Mesenchymal stem cell (in vitro differentiated cells and primary cell): ENCODE measurements around the gene URI1.

Source experiments
- DNase-seq: peaks from one replicate; pipeline ENCODE4 v3.0.0-alpha.2; 2013
- H2AFZ ChIP-seq: one replicate; pipeline ENCODE4 v1.6.1; 2013; ENCODE audit warnings: low read depth, mild to moderate bottlenecking, control low read depth, inconsistent platforms, low read length, moderate library complexity
- H2AK5ac ChIP-seq: 2 replicates; pipeline ENCODE4 v1.6.1; 2013; ENCODE audit warnings: low read length, moderate library complexity, mild to moderate bottlenecking, inconsistent platforms; ENCODE audit not compliant: severe bottlenecking
- H2BK120ac ChIP-seq: one replicate; pipeline ENCODE4 v1.6.1; 2013; ENCODE audit warnings: low read depth, mild to moderate bottlenecking, inconsistent platforms, low read length, moderate library complexity
- H2BK12ac ChIP-seq, 2 experiments: one replicate each; pipeline ENCODE4 v1.6.1; 2013; ENCODE audit warnings: inconsistent platforms in 2 of 2, low read length in 2 of 2, mild to moderate bottlenecking in 2 of 2, moderate library complexity in 2 of 2, control low read depth in 1 of 2
- H2BK15ac ChIP-seq: one replicate; pipeline ENCODE4 v1.6.1; 2013; ENCODE audit warnings: mild to moderate bottlenecking, low read depth, inconsistent platforms; ENCODE audit not compliant: poor library complexity, severe bottlenecking
- H2BK5ac ChIP-seq: 2 replicates; pipeline ENCODE4 v1.6.1; 2013; ENCODE audit warnings: low read depth, mild to moderate bottlenecking, low read length, control low read depth, inconsistent platforms; ENCODE audit not compliant: poor library complexity, severe bottlenecking
- H3K14ac ChIP-seq, 2 experiments: one replicate each; pipeline ENCODE4 v1.6.1; 2013; ENCODE audit warnings: inconsistent platforms in 2 of 2, low read length in 2 of 2, control low read depth in 1 of 2, mild to moderate bottlenecking in 1 of 2, moderate library complexity in 1 of 2
- H3K18ac ChIP-seq, 2 experiments: one replicate each; pipeline ENCODE4 v1.6.1; 2013; ENCODE audit warnings: inconsistent platforms in 2 of 2, low read length in 2 of 2, control low read depth in 1 of 2, low read depth in 1 of 2, mild to moderate bottlenecking in 1 of 2
- H3K23ac ChIP-seq, 2 experiments: one replicate each; pipeline ENCODE4 v1.6.1; 2013; ENCODE audit warnings: inconsistent platforms in 2 of 2, low read length in 2 of 2, mild to moderate bottlenecking in 2 of 2, moderate library complexity in 2 of 2, control low read depth in 1 of 2
- H3K27ac ChIP-seq: 2 replicates; pipeline ENCODE4 v1.5.1; 2013; ENCODE audit warnings: mild to moderate bottlenecking, moderate library complexity, low read length, control low read depth, inconsistent platforms; ENCODE audit not compliant: poor library complexity, severe bottlenecking
- H3K27me3 ChIP-seq, 2 experiments: 2 replicates each; pipeline versions ENCODE4 v1.6.1 to v1.7.0; 2013; ENCODE audit warnings: low read length in 2 of 2, mild to moderate bottlenecking in 2 of 2, moderate library complexity in 2 of 2, control low read depth in 1 of 2, inconsistent platforms in 1 of 2; ENCODE audit not compliant: control insufficient read depth in 1 of 2, insufficient read depth in 1 of 2
- H3K36me3 ChIP-seq, 2 experiments: 2 replicates each; pipeline versions ENCODE4 v1.6.1 to v1.7.0; 2013; ENCODE audit warnings: low read length in 2 of 2, control low read depth in 1 of 2, inconsistent platforms in 1 of 2, low read depth in 1 of 2, mild to moderate bottlenecking in 1 of 2; ENCODE audit not compliant: insufficient read depth in 2 of 2, control insufficient read depth in 1 of 2
- H3K4ac ChIP-seq, 2 experiments: one replicate each; pipeline ENCODE4 v1.6.1; 2013; ENCODE audit warnings: inconsistent platforms in 2 of 2, low read length in 2 of 2, mild to moderate bottlenecking in 2 of 2, moderate library complexity in 2 of 2, control low read depth in 1 of 2, low read depth in 1 of 2
- H3K4me1 ChIP-seq: 2 replicates; pipeline ENCODE4 v1.6.1; 2013; ENCODE audit warnings: low read depth, low read length, control low read depth; ENCODE audit not compliant: control insufficient read depth, insufficient read depth
- H3K4me2 ChIP-seq: 2 replicates; pipeline ENCODE4 v1.6.1; 2013; ENCODE audit warnings: low read length, mild to moderate bottlenecking, inconsistent platforms; ENCODE audit not compliant: poor library complexity, severe bottlenecking
- H3K4me3 ChIP-seq, 2 experiments: 2 replicates each; pipeline versions ENCODE4 v1.5.1 to v1.7.0; 2013; ENCODE audit warnings: low read length in 2 of 2, mild to moderate bottlenecking in 2 of 2, control low read depth in 1 of 2, low read depth in 1 of 2; ENCODE audit not compliant: insufficient read depth in 1 of 2
- H3K79me1 ChIP-seq: replicated peaks from 2 replicates; pipeline ENCODE4 v1.6.1; 2013; ENCODE audit warnings: mild to moderate bottlenecking, control low read depth, low read length, inconsistent platforms; ENCODE audit not compliant: poor library complexity, severe bottlenecking
- H3K9ac ChIP-seq: 2 replicates; pipeline ENCODE4 v1.7.0; 2013; ENCODE audit warnings: mild to moderate bottlenecking, low read length, moderate library complexity
- H3K9me3 ChIP-seq: 2 replicates; pipeline ENCODE4 v1.7.0; 2013; ENCODE audit warnings: mild to moderate bottlenecking, low read length; ENCODE audit not compliant: control insufficient read depth
- H4K8ac ChIP-seq: one replicate; pipeline ENCODE4 v1.6.1; 2013; ENCODE audit warnings: inconsistent platforms, mild to moderate bottlenecking, low read length, moderate library complexity
- H4K91ac ChIP-seq: one replicate; pipeline ENCODE4 v1.6.1; 2013; ENCODE audit warnings: mild to moderate bottlenecking, low read length, inconsistent platforms
- WGBS: methylation state at CpG from one replicate; pipeline ENCODE4 v1.1.7; 2013; ENCODE audit warnings: mixed read lengths; 5-methylcytosine and 5-hydroxymethylcytosine counted together

The URI1 gene

GRCh38 chr19:29956855-29957254, 14.8 kb downstream of the URI1 start:
- WGBS = 86% methylated on average over 5 of the region's 6 CpGs
- H3K14ac ChIP-seq = no peak overlapping the region
- H3K23ac ChIP-seq = no peak overlapping the region
- no peak overlapping the region for H2BK15ac ChIP-seq
- no peaks in the 10 kb centered on the region for H3K4me1 ChIP-seq
- H2BK120ac ChIP-seq = no peak overlapping the region
- H3K4me3 ChIP-seq = no peak overlapping the region
- no peak overlapping the region for H3K4ac ChIP-seq
- H3K9ac ChIP-seq = no peak overlapping the region
- H3K36me3 ChIP-seq = no peaks in the 10 kb centered on the region
- H2AK5ac ChIP-seq = no peak overlapping the region
- H4K91ac ChIP-seq = no peak overlapping the region
- H3K4me2 ChIP-seq = no peak overlapping the region
- no peak overlapping the region for H4K8ac ChIP-seq
- no peak overlapping the region for H3K18ac ChIP-seq
- no peak overlapping the region for H2BK12ac ChIP-seq
- H2BK5ac ChIP-seq = no peak overlapping the region
- no peak overlapping the region for H2AFZ ChIP-seq
- H3K27me3 ChIP-seq = no peaks in the 10 kb centered on the region
- H3K79me1 ChIP-seq = peaks cover 2% of the 10 kb centered on the region
- H3K9me3 ChIP-seq = no peaks in the 10 kb centered on the region
- H3K27ac ChIP-seq = no peak overlapping the region
- no peak for DNase-seq

DNA sequence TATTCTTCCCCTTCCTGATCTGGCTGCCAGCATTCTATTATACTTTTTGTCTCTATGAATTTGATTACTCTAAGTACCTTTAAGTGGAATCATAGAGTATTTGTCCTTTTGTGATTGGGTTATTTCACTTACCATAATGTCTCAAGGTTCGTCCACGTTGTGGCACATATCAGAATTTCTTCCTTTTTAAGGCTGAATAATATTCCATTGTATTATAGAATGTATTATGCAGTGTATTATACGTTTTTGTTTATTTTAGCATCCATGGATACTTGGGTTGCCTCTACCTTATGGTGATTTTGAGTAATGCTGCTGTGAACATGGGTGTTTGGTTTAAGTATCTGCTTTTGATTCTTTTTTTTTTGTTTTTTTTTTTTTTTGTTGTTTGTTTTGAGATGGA, 19.3 kb downstream of the URI1 start:
- H3K4me2 ChIP-seq = no peak overlapping the region
- no peak overlapping the region for H3K18ac ChIP-seq
- H3K4ac ChIP-seq = no peak overlapping the region
- no peak overlapping the region for H3K9ac ChIP-seq
- H3K14ac ChIP-seq = no peak overlapping the region
- no peak overlapping the region for H3K23ac ChIP-seq
- H2AFZ ChIP-seq = no peak overlapping the region
- H2BK120ac ChIP-seq = no peak overlapping the region
- H3K4me3 ChIP-seq = no peak overlapping the region
- H2AK5ac ChIP-seq = no peak overlapping the region
- H2BK5ac ChIP-seq = no peak overlapping the region
- WGBS = 100% methylated on average over 1 of the region's 3 CpGs
- no peak overlapping the region for H4K91ac ChIP-seq
- no peak overlapping the region for H4K8ac ChIP-seq
- peaks cover 3% of the 10 kb centered on the region for H3K4me1 ChIP-seq
- no peaks in the 10 kb centered on the region for H3K27me3 ChIP-seq
- DNase-seq = no peak
- H3K9me3 ChIP-seq = no peaks in the 10 kb centered on the region
- no peak overlapping the region for H2BK12ac ChIP-seq
- no peak overlapping the region for H2BK15ac ChIP-seq
- peaks cover 2% of the 10 kb centered on the region for H3K79me1 ChIP-seq
- no peak overlapping the region for H3K27ac ChIP-seq
- H3K36me3 ChIP-seq = no peaks in the 10 kb centered on the region

GRCh38 chr19:29962793-29963192, 20.8 kb downstream of the URI1 start:
- H3K18ac ChIP-seq = no peak overlapping the region
- H2AFZ ChIP-seq = no peak overlapping the region
- H4K91ac ChIP-seq = no peak overlapping the region
- H3K36me3 ChIP-seq = no peaks in the 10 kb centered on the region
- no peak overlapping the region for H2BK5ac ChIP-seq
- H3K9me3 ChIP-seq = no peaks in the 10 kb centered on the region
- no peak overlapping the region for H3K27ac ChIP-seq
- no peak overlapping the region for H4K8ac ChIP-seq
- H2BK120ac ChIP-seq = no peak overlapping the region
- DNase-seq = no peak
- no peak overlapping the region for H3K4ac ChIP-seq
- H3K4me1 ChIP-seq = peaks cover 3% of the 10 kb centered on the region
- H3K27me3 ChIP-seq = no peaks in the 10 kb centered on the region
- peaks cover 2% of the 10 kb centered on the region for H3K79me1 ChIP-seq
- no peak overlapping the region for H3K23ac ChIP-seq
- H2BK12ac ChIP-seq = no peak overlapping the region
- H2AK5ac ChIP-seq = no peak overlapping the region
- H3K9ac ChIP-seq = peak overlapping the region; percentile 4
- 100% methylated on average over 1 of the region's 2 CpGs for WGBS
- H3K4me3 ChIP-seq = no peak overlapping the region
- H3K14ac ChIP-seq = no peak overlapping the region
- no peak overlapping the region for H3K4me2 ChIP-seq
- no peak overlapping the region for H2BK15ac ChIP-seq

- Histone ChIP-seq H3K9me3 (no peaks in the 10 kb centered on the region), H2BK12ac (no peak overlapping the region), H4K8ac (no peak overlapping the region), H4K91ac (no peak overlapping the region), H3K18ac (peak overlapping the region in 1 of 2 experiments; percentile 54), H2AK5ac (no peak overlapping the region), H3K79me1 (peaks cover 2% of the 10 kb centered on the region), H3K23ac (no peak overlapping the region), H3K4ac (no peak overlapping the region), H2BK15ac (no peak overlapping the region), H3K4me2 (no peak overlapping the region), H3K9ac (no peak overlapping the region), H3K27me3 (no peaks in the 10 kb centered on the region), H2BK120ac (no peak overlapping the region), H3K4me1 (peaks cover 3% of the 10 kb centered on the region), H2AFZ (no peak overlapping the region), H3K4me3 (no peak overlapping the region), H2BK5ac (no peak overlapping the region), H3K14ac (no peak overlapping the region), H3K36me3 (no peaks in the 10 kb centered on the region), H3K27ac (no peak overlapping the region)
- 94% methylated on average over 4 of the region's 4 CpGs for WGBS
- DNase-seq = no peak
Observed at GRCh38 chr19:29963576-29963975, 21.5 kb downstream of the URI1 start.
